Gastrocnemius medialis (tissue), 4 donors: Measurements from ENCODE around the gene BRDT. TPM values are rescaled to one million over a fixed set of nuclear protein-coding genes. Genes with fewer than 3 reads are reported as not detected.

Experiments used
- ATAC-seq, 2 donors: fragments of 150-250 bp; one replicate each; pipeline ENCODE4 v1.9.1; 2016
- DNase-seq, 2 donors: peaks; one replicate each; pipeline ENCODE4 v3.0.0-alpha.2; 2019
- H3K27ac ChIP-seq, 4 donors: fragments of 200-600 bp; sonication (generic); 1 replicate in 1 of 4; 2 replicates in 3 of 4; pipeline ENCODE4 v1.5.1; 2016 to 2018; ENCODE audit warnings: mild to moderate bottlenecking in 2 of 4, moderate library complexity in 1 of 4
- H3K27me3 ChIP-seq, 3 donors: fragments of 200-600 bp; sonication (generic) in 2 of 3; 1 replicate in 1 of 3; 2 replicates in 2 of 3; pipeline versions ENCODE4 v1.5.1 to v1.6.0; 2016 to 2019; ENCODE audit warnings: mild to moderate bottlenecking in 1 of 3, moderate library complexity in 1 of 3
- H3K36me3 ChIP-seq, 2 donors: fragments of 200-600 bp; sonication (generic) in 1 of 2; one replicate each; pipeline ENCODE4 v1.5.1; 2017 to 2018
- H3K4me1 ChIP-seq, 2 donors: fragments of 200-600 bp; sonication (generic) in 1 of 2; one replicate each; pipeline ENCODE4 v1.5.1; 2016 to 2017; ENCODE audit warnings: mild to moderate bottlenecking in 2 of 2
- H3K4me3 ChIP-seq, 4 donors: fragments of 200-600 bp; sonication (generic) in 3 of 4; 1 replicate in 1 of 4; 2 replicates in 3 of 4; pipeline ENCODE4 v1.5.1; 2016 to 2019; ENCODE audit warnings: mild to moderate bottlenecking in 2 of 4
- H3K9me3 ChIP-seq, 3 donors: fragments of 200-600 bp; sonication (generic) in 2 of 3; 1 replicate in 1 of 3; 2 replicates in 2 of 3; pipeline ENCODE4 v1.5.1; 2016 to 2019
- CTCF ChIP-seq, 5 experiments: fragments of 450-650 bp in 3 of 5; fragments of 200-600 bp in 2 of 5; sonication (generic) in 2 of 5; IDR thresholded peaks in 4 of 5; conservative IDR thresholded peaks in 1 of 5; 1 replicate in 4 of 5; 2 replicates in 1 of 5; pipeline ENCODE4 v1.5.1; 2016 to 2019; ENCODE audit warnings: antibody characterized with exemption in 5 of 5, mild to moderate bottlenecking in 3 of 5, moderate library complexity in 3 of 5
- POLR2A ChIP-seq, 2 donors: fragments of 450-650 bp; IDR thresholded peaks; one replicate each; pipeline ENCODE4 v1.6.1; 2017; ENCODE audit warnings: antibody characterized with exemption in 2 of 2, mild to moderate bottlenecking in 2 of 2, moderate library complexity in 2 of 2
- in situ Hi-C, 4 donors: fragments of 200-750 bp; cut with MboI; loops; one replicate each; pipeline versions ENCODE4 v1.15.0 to v1.8.0; 2017; ENCODE audit warnings: low sequenced_read_pairs in 4 of 4
- intact Hi-C: fragments of 100-400 bp; cut with DNase I; formaldehyde crosslinking; loops from one replicate; pipeline ENCODE4 v1.15.1; 2023; ENCODE audit warnings: low total_unique reads
- total RNA-seq, 4 donors: library from RNA; depleted of rRNA; stranded (reverse); fragments of >200 nt; gene quantifications; one replicate each; pipeline versions ENCODE4 v1.1.0 to v1.2.3, GENCODE V29; 2016

BRDT gene
- total RNA-seq, 4 donors from 2014 or later = not detected

GRCh38 chr1:91981996-91982609, 32.9 kb downstream of the BRDT start:
- intact Hi-C loops (no loop called here), in situ Hi-C loops (no loop called here)
- DNase-seq = no peak
- TF ChIP-seq CTCF (IDR thresholded peaks at IDR 0.05 in 4 of 5, conservative IDR thresholded peaks at IDR 0.05 in 1 of 5) (no peak), POLR2A (IDR thresholded peaks at IDR 0.05) (no peak)
- no peaks in the 10 kb centered on the region for H3K36me3 ChIP-seq
- no peak overlapping the region for H3K27ac ChIP-seq
- no peak overlapping the region for H3K4me3 ChIP-seq
- no peaks in the 10 kb centered on the region for H3K27me3 ChIP-seq
- no peaks in the 10 kb centered on the region for H3K4me1 ChIP-seq
- H3K9me3 ChIP-seq = no peaks in the 10 kb centered on the region
- ATAC-seq = no peak

- H3K27ac ChIP-seq = no peak overlapping the region
- no peaks in the 10 kb centered on the region for H3K27me3 ChIP-seq
- no peak for ATAC-seq
- H3K4me3 ChIP-seq = no peak overlapping the region
- in situ Hi-C loops = no loop called here
- intact Hi-C loops = no loop called here
- no peaks in the 10 kb centered on the region for H3K36me3 ChIP-seq
- no peaks in the 10 kb centered on the region for H3K4me1 ChIP-seq
- H3K9me3 ChIP-seq = no peaks in the 10 kb centered on the region
- TF ChIP-seq POLR2A (IDR thresholded peaks at IDR 0.05) = no peak
- no peak for TF ChIP-seq CTCF (IDR thresholded peaks at IDR 0.05 in 4 of 5, conservative IDR thresholded peaks at IDR 0.05 in 1 of 5)
- DNase-seq = no peak
These were observed 44.1 kb downstream of the BRDT start for GRCh38 chr1:91993256-91993655.

GRCh38 chr1:91997607-91998195, 48.5 kb downstream of the BRDT start:
- no peak for DNase-seq
- TF ChIP-seq POLR2A (IDR thresholded peaks at IDR 0.05) (no peak), CTCF (IDR thresholded peaks at IDR 0.05 in 4 of 5, conservative IDR thresholded peaks at IDR 0.05 in 1 of 5) (no peak)
- Histone ChIP-seq H3K4me1 (no peaks in the 10 kb centered on the region), H3K27ac (no peak overlapping the region), H3K36me3 (no peaks in the 10 kb centered on the region), H3K4me3 (no peak overlapping the region), H3K9me3 (no peaks in the 10 kb centered on the region), H3K27me3 (no peaks in the 10 kb centered on the region)
- in situ Hi-C loops = no loop called here
- intact Hi-C loops = no loop called here
- ATAC-seq = no peak

- Histone ChIP-seq H3K4me1 (no peaks in the 10 kb centered on the region), H3K4me3 (no peak overlapping the region), H3K36me3 (no peaks in the 10 kb centered on the region), H3K27me3 (no peaks in the 10 kb centered on the region), H3K27ac (no peak overlapping the region), H3K9me3 (no peaks in the 10 kb centered on the region)
- ATAC-seq = no peak
- in situ Hi-C loops (no loop called here), intact Hi-C loops (no loop called here)
- TF ChIP-seq POLR2A (IDR thresholded peaks at IDR 0.05) (no peak), CTCF (IDR thresholded peaks at IDR 0.05 in 4 of 5, conservative IDR thresholded peaks at IDR 0.05 in 1 of 5) (no peak)
- DNase-seq = no peak
These were observed 54.9 kb downstream of the BRDT start for GRCh38 chr1:92004129-92004528.

GRCh38 chr1:92013923-92014322, 64.7 kb downstream of the BRDT start:
- Histone ChIP-seq H3K4me3 (no peak overlapping the region), H3K27me3 (no peaks in the 10 kb centered on the region), H3K4me1 (no peaks in the 10 kb centered on the region), H3K36me3 (no peaks in the 10 kb centered on the region), H3K27ac (no peak overlapping the region), H3K9me3 (no peaks in the 10 kb centered on the region)
- TF ChIP-seq POLR2A (IDR thresholded peaks at IDR 0.05) (no peak), CTCF (IDR thresholded peaks at IDR 0.05 in 4 of 5, conservative IDR thresholded peaks at IDR 0.05 in 1 of 5) (no peak)
- intact Hi-C loops = no loop called here
- DNase-seq (no peak), ATAC-seq (no peak)
- in situ Hi-C loops = no loop called here
